GM20000 (cell line): ENCODE data around the gene SMAD4.
"Not testable (repeated sequence)": the region's sequence is repeated elsewhere in the genome, so short reads cannot be mapped to it uniquely, and the experiment has no call there.

ENCODE experiments used
- DNase-seq: peaks from one replicate; pipeline ENCODE4 v3.0.0; 2012; ENCODE audit warnings: low spot score
- TF ChIP-seq, protein P1 (sequence below): IDR thresholded peaks from 2 replicates; pipeline ENCODE4 v1.5.1; 2012; ENCODE audit warnings: mild to moderate bottlenecking, control low read depth; ENCODE audit errors: extremely low read depth, missing control alignments

The SMAD4 gene

DNA sequence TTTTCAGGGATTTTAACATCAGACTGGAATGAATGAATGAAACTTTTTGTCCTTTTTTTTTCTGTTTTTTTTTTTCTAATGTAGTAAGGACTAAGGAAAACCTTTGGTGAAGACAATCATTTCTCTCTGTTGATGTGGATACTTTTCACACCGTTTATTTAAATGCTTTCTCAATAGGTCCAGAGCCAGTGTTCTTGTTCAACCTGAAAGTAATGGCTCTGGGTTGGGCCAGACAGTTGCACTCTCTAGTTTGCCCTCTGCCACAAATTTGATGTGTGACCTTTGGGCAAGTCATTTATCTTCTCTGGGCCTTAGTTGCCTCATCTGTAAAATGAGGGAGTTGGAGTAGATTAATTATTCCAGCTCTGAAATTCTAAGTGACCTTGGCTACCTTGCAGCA is 53.4 kb downstream of the SMAD4 start:
- TF ChIP-seq, protein P1, sequence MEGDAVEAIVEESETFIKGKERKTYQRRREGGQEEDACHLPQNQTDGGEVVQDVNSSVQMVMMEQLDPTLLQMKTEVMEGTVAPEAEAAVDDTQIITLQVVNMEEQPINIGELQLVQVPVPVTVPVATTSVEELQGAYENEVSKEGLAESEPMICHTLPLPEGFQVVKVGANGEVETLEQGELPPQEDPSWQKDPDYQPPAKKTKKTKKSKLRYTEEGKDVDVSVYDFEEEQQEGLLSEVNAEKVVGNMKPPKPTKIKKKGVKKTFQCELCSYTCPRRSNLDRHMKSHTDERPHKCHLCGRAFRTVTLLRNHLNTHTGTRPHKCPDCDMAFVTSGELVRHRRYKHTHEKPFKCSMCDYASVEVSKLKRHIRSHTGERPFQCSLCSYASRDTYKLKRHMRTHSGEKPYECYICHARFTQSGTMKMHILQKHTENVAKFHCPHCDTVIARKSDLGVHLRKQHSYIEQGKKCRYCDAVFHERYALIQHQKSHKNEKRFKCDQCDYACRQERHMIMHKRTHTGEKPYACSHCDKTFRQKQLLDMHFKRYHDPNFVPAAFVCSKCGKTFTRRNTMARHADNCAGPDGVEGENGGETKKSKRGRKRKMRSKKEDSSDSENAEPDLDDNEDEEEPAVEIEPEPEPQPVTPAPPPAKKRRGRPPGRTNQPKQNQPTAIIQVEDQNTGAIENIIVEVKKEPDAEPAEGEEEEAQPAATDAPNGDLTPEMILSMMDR: no peak
- DNase-seq: no peak

DNA sequence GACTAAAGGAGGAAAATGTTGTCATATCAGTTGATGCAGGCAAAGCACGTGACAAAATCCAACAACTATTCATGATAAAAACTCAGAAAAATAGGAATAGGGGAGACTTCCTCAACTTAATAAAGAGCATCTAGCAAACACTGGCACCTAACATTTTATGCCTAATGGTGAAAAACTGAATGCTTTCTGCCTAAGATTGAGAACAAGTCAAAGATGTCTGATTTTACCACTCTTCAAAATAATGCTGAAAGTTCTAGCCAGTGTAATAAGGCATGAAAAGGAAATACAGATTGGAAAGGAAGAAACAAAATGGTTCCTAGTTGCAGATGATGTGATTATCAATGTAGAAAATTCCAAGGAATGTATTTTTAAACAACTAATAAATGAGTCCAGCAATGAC is 58.4 kb downstream of the SMAD4 start:
- TF ChIP-seq, protein P1: no peak
- DNase-seq: no peak

DNA sequence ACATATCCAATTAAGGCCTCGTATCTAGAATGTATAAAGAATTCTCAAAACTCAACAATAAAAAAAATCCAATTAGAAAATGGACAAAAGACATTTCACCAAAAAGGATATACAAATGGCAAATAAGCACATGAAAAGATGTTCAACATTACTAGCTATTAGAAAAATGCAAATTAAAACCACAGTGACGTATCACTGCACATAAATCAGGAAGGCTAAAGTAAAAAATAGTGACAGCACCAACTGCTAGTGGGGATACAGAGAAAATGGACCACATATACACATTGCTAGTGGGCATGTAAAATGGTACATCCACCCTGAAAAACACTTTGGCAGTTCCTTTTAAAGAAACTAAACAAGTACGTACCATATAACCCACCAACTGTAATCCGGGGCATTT is 59.7 kb downstream of the SMAD4 start:
- TF ChIP-seq, protein P1: no peak
- no peak for DNase-seq

DNA sequence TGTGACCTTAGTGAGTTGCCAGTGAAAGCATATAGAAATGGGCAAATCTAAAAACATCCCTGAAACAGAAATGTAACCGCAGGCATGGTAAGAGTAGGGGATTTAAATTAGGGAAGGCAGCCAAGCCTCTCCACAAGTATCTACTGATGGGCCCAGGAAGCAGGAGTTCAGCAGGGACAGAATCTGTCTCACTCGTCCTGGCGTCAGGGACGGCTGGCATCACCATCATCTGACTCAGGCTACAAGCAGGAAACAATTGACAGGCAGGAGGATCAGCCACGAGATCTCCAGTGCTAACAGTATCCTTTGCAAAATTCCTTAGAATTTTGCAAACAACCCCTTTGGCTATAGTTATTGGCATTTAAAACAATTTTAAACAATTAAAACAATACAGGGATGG is 61.3 kb downstream of the SMAD4 start:
- no peak for DNase-seq

DNA sequence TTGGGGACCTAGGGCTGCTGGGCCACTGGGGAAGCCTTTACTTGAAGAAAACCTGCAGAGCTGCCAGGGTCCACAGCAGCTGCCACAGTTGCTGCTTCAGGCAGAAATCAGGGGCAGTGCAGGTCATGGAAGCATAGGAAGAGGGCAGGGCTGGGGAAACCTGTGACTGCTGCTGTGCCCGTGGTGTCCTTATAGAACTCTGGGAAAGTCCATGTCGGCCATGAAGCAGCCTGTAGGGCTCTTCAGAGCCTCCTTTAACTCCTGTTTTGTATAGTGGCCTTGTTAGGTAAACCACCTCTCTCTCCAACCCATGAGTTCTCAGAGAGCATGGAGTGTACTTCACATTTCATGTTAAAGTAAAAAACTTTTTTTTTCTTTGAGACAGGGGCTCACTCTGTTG is 62.1 kb downstream of the SMAD4 start:
- no peak for DNase-seq
- TF ChIP-seq, protein P1: no peak

More for the DNA sequence above, 61.3 kb downstream of the SMAD4 start:
- TF ChIP-seq, protein P1: no peak

DNA sequence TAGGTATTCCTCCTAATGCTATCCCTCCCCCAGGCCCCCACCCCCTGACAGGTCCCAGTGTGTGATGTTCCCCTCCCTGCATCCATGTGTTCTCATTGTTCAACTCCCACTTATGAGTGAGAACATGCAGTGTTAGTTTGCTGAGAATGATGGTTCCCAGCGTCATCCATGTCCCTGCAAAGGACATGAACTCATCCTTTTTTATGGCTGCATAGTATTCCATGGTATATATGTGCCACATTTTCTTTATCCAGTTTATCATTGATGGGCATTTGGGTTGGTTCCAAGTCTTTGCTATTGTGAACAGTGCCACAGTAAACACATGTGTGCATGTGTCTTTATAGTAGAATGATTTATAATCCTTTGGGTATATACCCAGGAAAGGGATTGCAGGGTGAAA is 63.0 kb downstream of the SMAD4 start:
- not testable (repeated sequence) for DNase-seq

DNA sequence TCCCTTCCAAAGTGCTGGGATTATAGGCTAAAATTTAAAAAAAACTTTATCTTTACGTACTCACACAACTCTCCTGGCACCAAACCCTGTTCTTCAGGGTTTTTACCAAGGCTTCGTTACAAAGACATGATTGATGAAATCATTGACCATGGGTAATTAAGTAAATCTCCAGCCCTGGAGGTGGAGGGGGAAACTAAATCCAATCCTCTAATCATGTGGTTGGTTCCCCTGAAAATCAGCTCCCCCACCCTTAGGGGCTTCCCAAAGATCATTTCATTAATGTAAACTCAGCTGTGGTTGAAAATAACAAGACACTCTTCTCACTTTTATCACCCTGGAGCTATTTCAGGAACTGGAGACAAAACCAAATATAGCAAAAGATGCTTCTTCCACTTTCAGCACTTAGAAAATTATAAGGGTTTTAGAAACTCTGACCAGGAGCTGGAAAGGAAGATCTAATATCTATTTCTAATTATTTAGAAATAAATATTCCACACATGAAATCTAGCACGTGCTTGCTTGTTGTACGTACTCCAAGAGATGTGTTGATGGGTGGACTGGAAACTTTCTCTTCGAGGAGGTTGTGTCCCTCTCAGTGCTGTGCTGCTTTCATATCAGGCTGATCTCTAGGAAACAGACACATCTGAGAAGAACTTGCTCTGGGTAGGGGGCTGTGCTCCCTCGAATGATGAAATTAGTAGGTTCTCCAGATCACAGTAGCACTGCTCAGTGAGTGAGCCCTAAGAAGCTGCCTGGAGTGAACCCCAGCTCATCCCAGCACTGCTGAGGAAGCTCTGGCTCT is 67.2 kb downstream of the SMAD4 start:
- DNase-seq: no peak
- TF ChIP-seq, protein P1: no peak

DNA sequence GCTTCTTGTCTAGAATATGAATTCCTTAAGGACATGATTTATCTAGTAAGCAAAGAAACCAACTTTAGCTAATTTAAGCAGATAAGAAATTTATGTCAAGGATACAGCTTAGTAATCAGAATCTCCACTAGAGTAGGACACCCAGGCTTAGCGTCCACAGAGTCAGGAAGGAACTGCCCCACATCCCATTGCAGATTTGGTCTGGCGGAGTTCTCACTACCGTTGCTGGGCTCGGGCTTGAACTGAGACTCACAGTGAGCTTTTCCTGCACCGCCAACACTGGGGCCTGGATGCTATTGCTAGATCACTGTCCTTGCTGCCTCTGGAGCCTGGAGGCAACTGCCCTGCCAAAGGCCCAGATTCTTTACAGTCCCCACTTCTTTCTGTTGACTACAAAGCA is 68.1 kb downstream of the SMAD4 start:
- DNase-seq: no peak
- TF ChIP-seq, protein P1: no peak
